ENCODE results near the gene MED13L.

The MED13L gene

GRCh38 chr12:116313194-116313927 lies 35.9 kb upstream of the MED13L start:
- no peak overlapping the region for H3K27ac ChIP-seq
- TF ChIP-seq CTCF (conservative IDR thresholded peaks at IDR 0.05): no peak

- H3K27ac ChIP-seq: no peak overlapping the region
- no peak for TF ChIP-seq CTCF (conservative IDR thresholded peaks at IDR 0.05)
Measured at GRCh38 chr12:116310082-116310481, 32.6 kb upstream of the MED13L start.

GRCh38 chr12:116309343-116309742 lies 31.9 kb upstream of the MED13L start:
- no peak for TF ChIP-seq CTCF (conservative IDR thresholded peaks at IDR 0.05)
- no peak overlapping the region for H3K27ac ChIP-seq

- no peak overlapping the region for H3K27ac ChIP-seq
- TF ChIP-seq CTCF (conservative IDR thresholded peaks at IDR 0.05): no peak
Measured at GRCh38 chr12:116308647-116309046, 31.2 kb upstream of the MED13L start.

- no peak overlapping the region for H3K27ac ChIP-seq
- no peak for TF ChIP-seq CTCF (conservative IDR thresholded peaks at IDR 0.05)
Measured at GRCh38 chr12:116306968-116307367, 29.5 kb upstream of the MED13L start.

GRCh38 chr12:116306506-116306905 lies 29.0 kb upstream of the MED13L start:
- no peak for TF ChIP-seq CTCF (conservative IDR thresholded peaks at IDR 0.05)
- no peak overlapping the region for H3K27ac ChIP-seq

- no peak for TF ChIP-seq CTCF (conservative IDR thresholded peaks at IDR 0.05)
- no peak overlapping the region for H3K27ac ChIP-seq
Measured at GRCh38 chr12:116304621-116305020, 27.1 kb upstream of the MED13L start.

Data from VCaP (cell line).